HL-60/S4 (cell line): ENCODE measurements around the gene PNKP.

Experiments used
- in situ Hi-C: fragments of 300-500 bp; cut with MboI; formaldehyde crosslinking; loops from 2 replicates; pipeline ENCODE4 v1.14.3; 2022; ENCODE audit warnings: low sequenced_read_pairs

PNKP gene

DNA sequence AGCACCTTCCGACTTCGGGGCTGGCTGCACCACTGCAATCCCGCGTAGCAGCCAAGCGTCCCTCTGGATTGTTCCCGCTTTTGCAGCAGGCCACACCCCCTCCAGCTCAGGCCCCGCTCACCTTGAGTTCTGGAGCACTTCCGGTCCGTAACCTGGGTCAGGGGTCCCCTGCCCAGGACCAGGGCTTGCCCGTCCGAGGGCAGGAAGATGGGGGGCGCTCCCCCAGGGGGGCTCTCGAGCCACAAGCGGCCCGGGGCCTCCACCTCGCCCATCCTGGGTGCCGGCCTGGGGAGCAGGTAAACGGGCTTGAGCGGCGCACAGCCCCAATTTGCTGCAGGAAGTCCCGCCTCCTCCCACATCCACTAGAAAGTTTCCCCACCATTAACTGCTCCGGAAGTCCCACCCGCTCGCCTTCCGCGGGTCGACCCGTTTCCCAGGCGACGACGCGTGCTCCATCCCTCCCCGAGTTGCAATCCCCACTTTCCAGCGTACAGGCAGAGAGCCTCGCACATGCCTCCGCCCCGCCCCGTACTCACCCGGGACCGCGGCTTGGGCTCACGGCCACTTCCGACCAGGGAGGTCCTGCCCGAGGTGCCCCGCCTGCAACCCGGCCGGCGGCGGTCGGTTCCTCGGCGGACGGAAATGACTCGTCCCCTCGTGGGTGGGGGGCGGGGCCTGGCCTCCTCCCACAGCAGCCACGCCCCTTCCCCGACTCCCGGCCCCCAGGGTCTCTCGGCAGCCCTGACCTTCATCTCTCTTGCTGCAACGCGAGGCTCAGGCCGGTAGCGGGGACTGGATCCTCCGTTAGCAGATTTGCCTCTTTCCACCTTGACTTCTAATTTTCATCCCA lies at the start of gene PNKP:
TSS of gene PNKP (minus strand) at position 644 of the 850 bp plus-strand sequence. CDS start at position 272, 372 bp downstream.
- in situ Hi-C loops, result no loop called here

DNA sequence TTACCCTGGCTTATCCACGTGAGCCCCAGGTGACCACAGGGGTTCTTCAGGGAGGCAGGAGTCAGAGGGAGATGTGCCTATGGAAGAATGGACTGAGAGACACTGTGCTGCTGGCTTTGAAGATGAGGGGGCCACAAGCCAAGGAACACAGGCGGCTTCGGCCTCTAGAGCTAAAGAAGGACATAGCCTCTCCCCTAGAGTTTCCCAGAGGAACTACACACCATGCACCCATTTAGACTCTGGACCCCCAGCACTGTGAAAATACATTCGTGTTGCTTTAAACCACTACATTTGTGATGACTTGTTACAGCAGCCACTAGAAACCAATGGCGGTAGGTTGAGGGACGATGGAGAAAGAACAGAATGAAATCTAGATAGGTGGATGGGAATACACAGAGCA lies 47.9 kb upstream of the PNKP start:
- in situ Hi-C loops, result no loop called here

DNA sequence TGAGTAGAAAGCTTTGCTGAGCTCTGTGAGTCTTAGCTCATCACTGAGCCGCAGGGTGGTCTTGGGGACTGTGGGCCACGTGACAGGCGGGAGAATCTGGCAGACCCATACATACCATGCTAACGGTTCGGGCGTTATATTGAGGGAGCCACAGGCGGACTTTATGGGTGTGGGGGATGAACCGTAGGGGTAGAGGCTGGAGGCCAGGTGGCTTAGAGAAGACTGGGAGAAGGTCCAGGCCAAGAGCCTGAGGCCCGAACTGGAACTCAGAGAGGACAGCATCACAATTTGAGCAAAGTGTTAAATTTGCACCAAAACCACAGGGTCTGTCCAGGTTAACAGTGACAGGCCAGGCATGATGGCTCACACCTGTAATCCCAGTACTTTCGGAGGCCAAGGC lies 46.3 kb upstream of the PNKP start:
- in situ Hi-C loops, result no loop called here

DNA sequence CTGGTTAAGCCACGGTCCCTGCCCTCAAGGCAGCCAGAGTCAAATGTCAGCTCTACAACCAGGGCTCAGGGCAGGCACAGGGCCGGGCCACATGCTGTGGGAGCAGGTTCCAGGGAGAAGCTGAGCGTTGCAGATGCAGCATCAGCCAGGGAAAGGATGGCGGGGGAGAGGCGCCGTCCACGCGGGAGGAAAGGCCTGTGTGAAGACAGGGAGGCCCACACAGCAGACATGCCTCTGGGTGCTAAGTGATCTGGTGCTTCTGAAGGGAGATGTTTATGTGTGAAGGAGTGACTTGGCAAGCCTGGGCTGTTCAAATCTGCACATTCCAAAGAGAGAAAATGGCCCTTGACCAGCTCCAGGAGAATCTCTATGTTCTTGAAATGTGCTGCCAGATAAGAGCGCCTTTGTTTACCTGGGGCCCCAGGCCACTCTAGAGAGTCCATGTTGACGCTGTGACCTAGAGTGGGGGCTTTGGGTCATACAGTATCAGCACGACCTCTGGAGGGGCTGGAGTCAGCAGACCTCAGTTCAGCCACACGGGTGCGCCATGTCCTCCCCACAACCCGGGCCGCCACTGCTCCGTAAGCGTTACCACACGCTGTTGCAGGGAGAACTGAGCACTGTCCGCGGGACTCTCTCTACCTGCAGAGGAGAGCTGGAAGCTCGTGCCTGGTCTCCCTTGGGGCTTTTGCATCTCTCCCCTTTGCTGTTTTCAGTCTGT lies 45.7 kb upstream of the PNKP start:
- in situ Hi-C loops, result no loop called here

DNA sequence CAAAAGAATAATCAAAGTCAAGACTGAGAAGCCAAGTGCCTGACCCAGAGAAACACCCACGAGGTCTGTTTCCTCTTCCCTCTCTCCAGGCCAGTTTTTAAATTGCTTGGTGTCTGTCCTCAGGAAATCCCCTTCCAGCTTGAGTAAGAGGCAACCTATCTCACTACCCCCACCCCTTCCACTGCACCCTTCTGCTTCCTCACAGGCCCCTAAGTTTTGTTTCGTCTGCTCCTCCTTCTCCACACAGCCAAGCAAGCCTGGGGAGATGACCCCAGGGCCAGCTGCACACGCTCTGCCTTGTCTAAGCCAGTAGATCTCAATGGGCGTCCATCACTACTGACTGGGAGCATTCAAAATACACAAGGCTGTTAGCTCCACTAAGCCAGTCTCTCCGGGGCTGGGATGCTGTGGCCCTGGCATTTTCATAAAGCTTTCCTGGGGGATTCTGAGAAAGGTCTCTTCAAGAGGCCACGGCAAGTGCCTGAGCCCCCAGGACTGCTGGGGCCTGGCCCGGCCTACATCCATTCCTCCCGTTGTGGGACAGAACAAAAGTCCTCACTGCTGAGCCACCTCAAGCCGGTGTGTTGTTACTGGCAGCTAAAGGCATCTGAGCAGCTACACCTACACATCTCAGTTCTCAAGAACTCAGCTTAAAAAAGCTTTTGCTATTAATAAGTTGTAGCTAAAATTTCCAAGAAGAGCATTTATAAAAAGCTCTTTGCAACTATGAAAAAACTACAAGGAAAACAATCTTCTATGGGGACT lies 44.2 kb upstream of the PNKP start:
- in situ Hi-C loops, result no loop called here

DNA sequence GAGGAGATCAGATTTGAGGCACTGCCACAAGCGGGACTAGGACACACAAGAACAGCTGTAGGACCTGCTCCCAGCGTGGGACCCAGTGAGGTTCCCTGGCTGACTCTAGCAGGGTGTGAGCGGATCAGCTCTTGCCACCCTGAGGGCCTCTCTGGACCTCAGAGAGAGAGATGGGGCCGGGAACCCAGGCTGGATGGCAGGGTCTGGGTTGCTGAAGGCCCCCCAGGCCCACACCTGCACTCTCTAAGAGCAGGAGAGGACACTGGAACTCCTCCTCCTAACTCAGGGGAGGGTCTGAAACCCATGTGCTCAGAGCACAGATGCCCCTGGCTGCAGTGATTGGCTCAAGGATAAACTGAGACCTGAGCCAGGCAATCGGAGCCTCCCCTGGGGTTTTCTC lies 42.8 kb upstream of the PNKP start:
- in situ Hi-C loops, result no loop called here

DNA sequence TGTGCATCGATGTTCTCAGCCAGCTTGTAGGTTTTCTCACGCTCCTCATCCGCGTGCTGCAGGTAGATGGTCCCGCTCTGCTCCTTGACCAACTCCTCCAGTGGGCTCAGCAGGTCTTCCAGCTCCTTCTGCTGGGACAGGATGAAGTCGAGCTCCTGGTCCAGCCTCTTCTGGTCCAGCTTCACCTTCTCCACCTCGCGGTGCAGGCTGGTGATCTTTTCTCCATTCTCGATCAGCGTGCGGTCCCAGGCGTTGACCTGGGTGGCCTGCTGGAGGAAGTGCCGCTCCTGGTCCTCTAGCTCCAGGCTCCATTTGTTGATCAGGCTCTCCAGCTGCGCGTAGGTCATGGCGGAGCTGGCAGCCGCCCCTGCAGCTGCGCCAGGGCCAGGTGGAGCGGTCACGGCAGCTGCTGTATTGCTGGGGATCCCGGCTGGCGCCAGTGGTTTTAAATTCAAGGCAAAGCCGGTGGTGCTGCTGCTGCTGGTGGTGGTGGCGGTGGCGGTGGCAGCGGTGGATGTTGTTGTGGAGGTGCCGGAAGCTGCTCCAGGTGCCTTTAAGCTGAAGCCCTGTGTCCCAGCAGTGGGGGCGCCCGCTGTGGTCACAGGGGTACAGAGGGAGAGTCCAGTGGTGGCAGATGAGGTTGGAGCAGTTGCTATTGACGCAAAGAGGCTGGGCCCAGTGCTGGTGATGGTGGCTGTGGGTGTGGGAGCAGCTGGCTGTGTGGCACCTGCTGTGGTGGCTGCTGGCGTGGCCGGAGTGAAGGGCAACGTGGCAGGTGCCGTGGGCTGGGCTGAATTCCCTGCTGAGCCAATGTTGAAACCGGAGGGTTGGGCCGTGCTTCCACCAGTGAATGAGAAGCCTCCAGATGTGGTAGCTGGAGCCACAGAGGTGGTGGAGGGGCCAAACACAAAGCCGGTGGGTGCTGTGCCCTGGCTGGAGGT lies 41.4 kb upstream of the PNKP start:
- in situ Hi-C loops, result no loop called here

GRCh38 chr19:49907745-49908446 lies 40.5 kb upstream of the PNKP start:
- in situ Hi-C loops, result no loop called here

GRCh38 chr19:49906879-49907564 lies 39.6 kb upstream of the PNKP start:
- in situ Hi-C loops, result no loop called here

DNA sequence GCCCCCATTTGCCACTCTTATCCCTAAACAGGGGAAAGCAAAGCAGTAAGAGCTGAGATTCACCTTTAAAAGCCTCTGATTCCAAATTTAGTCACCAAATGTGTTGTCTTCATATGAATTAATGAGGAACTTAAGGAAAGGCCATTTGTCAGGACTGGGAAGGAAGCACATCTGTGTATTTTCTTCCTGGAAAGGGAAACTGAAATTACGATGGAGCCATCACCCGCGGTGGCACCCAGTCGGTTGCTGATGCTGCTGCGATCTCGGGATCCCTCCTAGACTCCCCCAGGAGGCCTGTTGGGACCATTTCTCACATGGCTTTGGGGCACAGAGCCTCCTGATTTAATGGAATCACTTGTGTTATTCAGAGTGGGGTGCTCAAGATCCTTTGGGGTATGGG lies 36.8 kb upstream of the PNKP start:
- in situ Hi-C loops, result no loop called here

DNA sequence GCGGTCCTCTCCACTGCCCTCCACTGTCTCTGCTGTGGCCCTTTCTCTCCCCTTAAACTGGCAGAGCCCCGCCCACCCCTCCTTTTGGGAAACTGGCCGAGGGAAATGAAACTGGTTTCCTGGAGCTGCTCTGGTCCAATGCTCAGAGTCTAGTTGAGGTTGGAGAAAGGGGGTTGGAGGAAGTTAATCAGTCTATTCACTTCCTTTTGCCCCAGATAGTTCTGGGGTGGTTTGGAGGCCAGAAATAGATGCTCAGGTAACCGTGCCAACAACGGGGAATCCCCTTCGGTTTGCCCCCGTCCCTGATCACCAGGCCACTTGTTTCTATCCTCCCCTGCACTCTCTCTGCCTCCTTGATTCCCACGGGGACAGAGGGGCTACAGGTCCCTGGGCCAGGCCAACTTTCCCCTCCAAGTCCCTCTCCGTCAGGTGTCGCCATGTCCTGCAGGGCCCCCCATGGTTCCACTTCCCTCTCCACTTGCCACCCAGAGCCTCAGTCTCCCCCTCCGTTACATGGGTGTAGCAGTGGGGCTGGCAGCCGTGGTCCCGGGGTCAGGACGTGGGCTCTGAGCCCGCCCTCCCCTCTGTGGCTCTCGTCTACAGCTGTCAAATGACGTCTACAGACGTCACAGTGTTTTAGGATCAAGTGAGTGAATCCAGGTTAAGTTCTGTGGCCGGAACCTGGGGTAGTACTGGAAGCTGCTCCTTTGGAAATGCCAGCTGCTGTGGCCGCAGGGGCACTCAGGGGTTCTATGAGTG lies 29.7 kb upstream of the PNKP start, which contains the start of gene IL4I1:
TSS of gene IL4I1 (minus strand) at position 25 of the 759 bp plus-strand sequence. CDS start 727 bp downstream, outside the sequence.
- in situ Hi-C loops, result no loop called here

GRCh38 chr19:49895566-49896297 lies 28.4 kb upstream of the PNKP start:
- in situ Hi-C loops, result no loop called here

- in situ Hi-C loops, result no loop called here
These were observed 27.6 kb upstream of the PNKP start for GRCh38 chr19:49894879-49895565.

DNA sequence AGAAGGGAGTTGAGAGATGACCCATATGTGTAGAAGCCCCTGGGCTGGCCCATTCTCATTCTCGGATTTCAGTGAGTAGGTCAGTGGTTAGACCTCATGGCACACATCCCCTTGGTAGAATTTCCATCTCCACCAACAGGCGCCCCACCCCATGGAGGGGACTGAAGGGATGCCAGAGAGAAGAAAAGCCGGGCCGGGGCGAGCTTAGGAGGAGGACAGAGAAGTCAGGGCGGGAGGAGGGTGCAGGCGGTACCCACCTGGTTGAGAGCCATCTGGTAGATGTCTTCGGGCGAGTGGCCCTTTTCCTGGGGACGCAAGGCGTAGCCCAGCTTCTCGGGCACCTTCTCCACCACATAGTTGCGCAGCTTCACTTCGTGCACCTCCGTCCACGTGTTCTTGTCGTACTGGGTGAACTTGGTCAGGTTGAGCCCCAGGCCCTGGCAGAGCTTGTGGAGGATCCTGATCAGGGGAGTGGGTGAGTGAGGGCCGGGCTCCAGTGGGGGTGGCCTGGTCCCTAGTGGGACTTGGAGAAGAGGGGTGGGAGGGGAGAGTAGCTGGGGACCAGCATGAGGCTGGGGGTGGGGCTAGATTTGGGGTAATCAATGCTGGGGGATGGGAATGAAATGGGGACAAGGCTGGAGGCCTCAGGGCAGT lies 26.8 kb upstream of the PNKP start:
- in situ Hi-C loops, result no loop called here

- in situ Hi-C loops, result no loop called here
These were observed 25.3 kb upstream of the PNKP start for GRCh38 chr19:49892716-49893115.

DNA sequence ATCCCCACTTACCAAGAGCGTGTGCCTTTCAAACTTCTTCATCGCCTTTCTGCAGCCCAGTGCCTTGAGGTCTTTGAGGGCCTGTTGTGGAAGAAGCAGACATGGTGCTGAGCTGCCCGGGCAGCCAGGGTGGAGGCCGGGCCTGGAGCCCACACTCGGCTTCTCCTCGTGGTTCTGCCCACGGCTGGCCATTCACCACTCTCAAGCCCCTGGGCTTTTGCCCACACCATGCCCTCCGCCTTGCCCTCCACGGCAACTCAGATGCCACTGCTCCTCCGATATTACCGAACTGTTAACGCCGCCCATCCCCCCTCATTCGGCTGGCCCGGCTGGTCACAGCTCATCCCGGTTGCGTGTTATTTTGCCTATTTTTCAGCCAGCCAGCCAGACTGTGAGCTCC lies 24.0 kb upstream of the PNKP start:
- in situ Hi-C loops, result no loop called here
